NCI-H1092 (cell line): ENCODE results near the gene SOCS6.
"Not testable (repeated sequence)": the region's sequence is repeated elsewhere in the genome, so short reads cannot be mapped to it uniquely, and the experiment has no call there.

Experiments
- DNase-seq: peaks from one replicate; lab custom pipeline; 2025; lab: John Stamatoyannopoulos, UW

Gene SOCS6

GRCh38 chr18:70322385-70322784 lies 33.5 kb downstream of the SOCS6 start:
- DNase-seq, result no peak

DNA sequence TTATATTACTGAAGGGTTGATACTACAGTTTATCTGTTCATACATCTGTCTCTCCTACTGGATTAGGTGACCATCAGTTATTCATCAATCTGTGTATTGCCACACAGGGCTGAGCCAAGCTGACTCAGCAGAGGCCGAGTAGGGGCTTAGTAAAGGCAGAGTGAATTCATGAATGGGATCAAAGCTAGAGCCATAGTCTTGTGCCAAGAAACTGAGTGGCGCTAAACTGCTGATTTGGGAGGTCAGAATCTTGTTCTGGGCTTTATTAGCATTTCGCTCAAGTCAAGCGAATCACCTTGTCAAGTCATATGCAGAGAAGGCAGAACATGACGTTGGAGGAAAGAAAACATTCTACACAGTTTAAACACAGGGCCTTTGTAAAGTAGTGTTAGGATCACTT lies 34.1 kb downstream of the SOCS6 start:
- DNase-seq, result no peak

DNA sequence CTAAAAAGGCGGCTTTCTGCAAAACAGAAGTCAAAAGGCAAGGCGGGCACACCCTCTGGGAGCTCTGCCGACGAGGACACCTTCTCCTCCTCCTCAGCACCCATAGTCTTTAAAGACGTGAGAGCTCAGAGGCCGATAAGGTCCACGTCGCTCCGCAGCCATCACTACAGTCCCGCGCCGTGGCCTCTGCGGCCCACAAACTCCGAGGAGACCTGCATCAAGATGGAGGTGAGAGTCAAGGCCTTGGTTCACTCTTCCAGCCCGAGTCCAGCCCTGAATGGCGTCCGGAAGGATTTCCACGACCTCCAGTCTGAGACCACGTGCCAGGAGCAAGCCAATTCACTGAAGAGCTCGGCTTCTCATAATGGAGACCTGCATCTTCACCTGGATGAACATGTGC lies 36.1 kb downstream of the SOCS6 start:
- no peak for DNase-seq

DNA sequence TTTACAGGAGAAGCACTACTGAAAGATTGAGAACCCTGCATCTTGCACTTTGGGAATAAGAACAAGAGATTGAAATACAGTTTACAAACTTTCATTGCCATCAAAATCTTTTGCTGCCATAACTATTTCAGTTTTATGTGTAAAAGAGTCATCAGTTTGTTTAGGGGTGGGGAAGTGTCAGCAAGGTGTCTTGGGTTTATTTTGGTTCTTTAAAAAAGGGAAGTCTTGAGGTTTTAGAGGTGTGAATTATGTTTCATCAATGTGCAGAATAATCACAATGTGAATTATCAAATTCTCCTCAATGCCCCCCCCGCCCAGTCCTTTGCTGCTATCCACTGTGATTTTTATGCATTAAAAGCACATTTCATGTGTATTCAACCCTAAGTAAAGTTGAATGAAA lies 37.4 kb downstream of the SOCS6 start:
- DNase-seq, result no peak

DNA sequence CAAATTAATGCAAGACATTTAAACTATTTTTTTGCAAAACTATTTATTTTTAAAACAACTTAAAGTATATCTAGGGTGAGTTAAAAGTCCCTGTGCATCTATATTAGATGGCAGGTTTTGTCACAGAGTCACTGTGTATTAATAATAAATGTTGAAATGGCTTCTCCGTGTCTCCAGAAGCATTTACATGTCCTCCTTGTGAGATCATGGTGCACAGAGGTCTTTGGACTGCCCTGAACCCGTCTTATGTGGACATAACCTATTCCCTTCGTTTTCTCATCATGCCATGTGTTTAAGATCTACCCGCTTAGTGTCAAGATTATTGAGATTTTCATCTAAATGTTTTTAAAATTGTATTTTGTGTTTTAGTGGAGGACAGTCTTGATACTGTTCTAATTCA lies 39.3 kb downstream of the SOCS6 start:
- no peak for DNase-seq

DNA sequence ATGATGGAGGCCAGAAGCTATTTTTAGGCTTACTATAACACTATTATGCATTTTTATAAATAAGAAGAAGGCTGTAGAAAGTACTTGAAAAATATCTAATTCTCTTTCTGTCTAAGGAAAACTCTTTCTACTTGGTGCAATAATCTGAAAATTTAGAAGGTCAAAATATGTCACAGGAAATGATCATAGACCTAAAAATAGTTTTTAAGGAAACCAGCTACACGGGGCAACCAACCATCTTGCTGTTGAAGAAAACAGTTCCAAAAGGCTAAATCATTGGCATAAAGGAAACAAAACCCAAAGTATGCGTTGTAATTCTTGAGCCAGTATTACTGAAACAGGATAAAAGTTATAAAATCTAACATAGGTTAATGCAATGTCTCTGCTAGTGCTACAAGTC lies 40.2 kb downstream of the SOCS6 start:
- DNase-seq, result no peak

GRCh38 chr18:70330887-70331286 lies 42.0 kb downstream of the SOCS6 start:
- DNase-seq, result no peak

DNA sequence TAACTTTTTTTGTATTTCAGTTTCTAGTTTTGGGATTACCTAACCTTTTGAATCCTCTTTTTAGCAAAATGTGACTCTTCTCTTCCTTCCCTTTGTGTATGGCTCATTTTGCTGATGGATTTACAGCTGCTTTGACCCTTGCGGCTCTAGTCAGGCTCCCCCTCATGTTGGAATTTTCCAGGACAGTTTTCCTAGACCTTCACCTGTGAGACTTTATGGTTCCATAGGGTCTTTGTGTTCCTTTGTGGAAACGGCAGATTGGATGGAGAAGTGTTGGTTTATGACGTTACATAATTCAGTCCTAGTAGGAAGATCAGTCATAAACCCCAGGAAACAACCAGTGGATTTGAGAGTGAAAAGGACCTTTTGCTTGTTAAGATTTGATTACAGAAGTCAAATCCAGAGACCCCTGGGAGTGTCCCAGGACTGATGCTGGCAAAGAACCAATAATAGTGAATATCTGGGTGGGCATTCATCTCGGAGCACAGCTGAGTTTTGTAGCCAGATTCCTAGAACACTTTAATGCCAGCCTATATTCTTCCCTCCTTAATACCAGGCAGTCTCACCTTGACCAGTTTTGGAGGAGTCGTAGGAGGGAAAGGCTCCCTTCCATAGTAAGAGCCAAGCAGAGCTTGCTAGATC lies 42.7 kb downstream of the SOCS6 start:
- DNase-seq, result no peak

DNA sequence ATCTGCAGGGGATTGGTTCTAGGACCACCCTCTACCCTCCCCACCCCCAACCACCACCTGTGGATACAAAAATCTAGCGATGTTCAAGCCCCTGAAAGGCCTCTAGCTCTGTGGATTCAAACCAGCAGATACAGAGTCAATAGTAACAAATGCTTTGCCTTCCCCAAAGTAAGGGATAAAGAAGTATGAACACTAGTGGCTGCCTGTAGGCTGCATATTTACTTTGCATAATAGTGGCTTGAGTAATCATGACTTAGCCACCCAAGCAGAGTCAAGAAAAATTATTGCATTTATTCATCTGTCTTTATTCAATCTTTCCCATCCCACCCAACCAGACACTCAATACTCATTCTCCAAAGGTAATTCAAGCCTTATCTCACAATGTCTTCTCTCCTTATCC lies 43.8 kb downstream of the SOCS6 start:
- DNase-seq, result no peak

GRCh38 chr18:70333316-70333715 lies 44.5 kb downstream of the SOCS6 start:
- no peak for DNase-seq

DNA sequence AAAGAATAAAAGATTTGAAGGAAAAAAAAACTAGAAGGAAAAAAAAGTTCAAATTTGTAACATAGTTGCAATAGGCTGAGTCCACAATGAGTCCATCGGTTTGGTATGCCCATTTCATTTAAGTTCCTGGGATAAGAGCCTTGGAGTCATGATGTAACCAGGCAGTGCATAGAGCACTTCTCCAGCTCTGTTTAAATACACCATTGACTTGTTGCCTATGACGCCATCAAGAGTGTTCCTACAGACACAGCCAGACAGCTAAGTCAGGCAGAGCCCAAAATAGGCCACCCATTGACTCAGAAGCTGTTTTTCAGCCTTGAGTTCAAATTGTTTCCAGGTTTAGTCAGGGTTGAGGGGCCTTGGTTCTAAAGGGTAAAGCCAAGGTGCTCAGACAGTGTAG lies 44.9 kb downstream of the SOCS6 start:
- no peak for DNase-seq

DNA sequence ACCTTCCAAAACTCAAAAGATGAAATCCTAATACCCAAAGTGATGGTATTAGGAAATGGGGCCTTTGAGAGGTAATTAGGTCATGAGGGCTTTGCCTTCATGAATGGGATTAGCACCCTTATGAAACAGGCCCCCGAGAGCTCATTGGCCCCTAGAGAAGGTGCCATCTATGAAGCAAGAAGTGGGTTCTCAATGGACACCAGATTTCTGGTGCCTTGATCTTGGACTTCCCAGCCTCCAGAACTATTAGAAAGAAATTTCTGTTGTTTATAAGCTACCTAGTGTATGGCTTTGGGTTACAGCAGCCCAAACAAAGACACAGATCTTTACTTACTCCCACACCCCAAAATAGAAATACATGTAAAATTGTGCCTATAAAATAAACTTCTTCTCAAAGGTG lies 45.4 kb downstream of the SOCS6 start:
- no peak for DNase-seq

DNA sequence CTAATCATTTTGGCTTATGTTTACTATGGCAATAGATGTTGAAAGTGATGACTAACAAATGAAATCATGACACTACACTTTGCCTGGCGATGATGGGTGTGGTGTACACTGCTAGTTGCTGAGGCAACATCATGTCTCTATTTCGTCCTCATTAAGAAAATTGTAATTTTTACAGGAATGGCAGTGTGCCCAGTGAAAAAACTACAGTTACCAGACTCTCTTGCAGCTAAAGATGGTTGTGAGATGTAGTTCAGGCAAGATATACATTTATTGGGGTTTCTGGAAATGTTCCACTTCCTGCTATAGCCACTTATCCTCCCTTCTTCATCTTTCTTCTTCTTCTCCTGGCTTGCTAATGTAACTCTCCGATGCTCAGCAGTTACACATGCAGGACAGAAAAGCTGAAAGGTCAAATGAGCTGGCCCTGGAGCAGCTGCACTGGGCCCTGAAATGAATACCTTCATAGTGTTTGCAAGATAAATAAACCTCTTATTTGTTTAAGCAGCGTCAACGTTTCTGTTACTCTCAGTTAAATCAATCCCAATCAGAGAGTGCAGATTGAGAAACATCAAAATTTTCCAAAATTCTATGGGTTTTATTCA lies 46.0 kb downstream of the SOCS6 start:
- no peak for DNase-seq

DNA sequence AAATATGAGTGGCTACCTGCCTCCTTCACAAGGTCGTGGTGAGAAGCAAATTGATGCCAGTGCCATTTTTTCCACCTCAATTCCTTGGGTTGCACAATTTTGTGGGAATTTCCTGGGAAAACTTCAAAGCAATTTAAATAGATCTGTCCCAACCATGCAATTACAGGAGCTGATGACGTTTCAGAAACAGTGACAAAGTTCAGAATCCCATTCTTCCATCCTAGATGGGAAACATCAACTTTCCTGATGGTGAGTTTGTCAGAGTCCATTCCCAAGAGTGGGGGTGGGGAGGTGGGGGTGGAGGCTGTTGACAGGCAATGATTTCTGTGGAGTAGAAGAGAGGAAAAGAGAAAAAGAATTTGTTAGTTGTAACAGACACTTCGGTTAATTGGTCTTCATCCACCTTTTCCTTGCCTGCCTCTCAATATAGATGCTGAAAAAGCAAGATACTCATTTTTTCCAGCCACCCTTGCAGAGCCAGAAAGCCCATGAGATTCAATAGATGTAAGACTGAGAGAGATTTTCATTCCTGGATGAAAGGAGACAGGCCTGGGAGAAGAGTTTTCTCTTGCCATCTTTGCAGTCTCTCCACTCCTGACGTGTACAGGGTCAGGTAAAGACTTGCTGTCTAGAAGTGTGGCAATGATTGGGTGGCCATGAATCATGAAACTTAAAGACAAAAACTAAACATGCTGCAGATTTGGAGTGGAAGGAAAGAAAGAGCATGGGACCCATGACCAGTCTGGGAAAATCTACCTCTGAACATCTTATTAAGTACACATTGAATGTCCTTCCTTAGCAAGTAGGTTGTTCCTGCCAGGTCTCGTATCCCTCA lies 47.3 kb downstream of the SOCS6 start:
- DNase-seq, result no peak

- no peak for DNase-seq
Measured at GRCh38 chr18:70337139-70337972, 48.5 kb downstream of the SOCS6 start.

GRCh38 chr18:70338890-70339289 lies 50.0 kb downstream of the SOCS6 start:
- no peak for DNase-seq

GRCh38 chr18:70339915-70340314 lies 51.1 kb downstream of the SOCS6 start:
- no peak for DNase-seq

DNA sequence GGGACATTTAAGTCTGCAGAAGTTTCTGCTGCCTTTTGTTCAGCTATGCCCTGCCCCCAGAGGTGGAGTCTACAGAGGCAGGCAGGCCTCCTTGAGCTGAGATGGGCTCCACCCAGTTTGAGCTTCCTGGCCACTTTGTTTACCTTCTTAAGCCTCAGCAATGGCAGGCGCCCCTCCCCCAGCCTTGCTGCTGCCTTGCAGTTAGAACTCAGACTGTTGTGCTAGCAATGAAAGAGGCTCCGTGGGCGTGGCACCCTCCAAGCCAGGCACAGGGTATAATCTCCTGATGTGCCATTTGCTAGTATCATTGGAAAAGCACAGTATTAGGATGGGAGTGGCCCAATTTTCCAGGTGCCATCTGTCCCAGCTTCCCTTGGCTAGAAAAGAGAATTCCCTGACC lies 59.6 kb downstream of the SOCS6 start:
- DNase-seq, result not testable (repeated sequence)

DNA sequence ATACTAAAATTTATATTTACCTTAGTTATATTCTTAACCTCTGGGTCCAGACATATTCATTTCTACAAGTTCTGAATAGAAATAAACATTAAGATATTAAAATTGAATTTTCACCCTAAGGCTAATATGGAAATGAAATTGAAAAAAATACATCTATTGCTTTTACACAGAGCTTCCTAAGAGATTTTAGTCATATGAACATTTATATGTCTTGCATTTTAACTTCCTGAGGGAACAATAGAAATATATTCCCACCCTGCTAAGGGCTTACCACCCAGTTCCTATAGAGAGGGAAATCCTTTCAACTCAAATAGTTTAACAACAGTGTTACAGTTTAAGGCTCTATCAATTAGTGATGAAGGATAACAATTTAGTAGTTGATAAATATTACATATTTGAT lies 60.5 kb downstream of the SOCS6 start:
- no peak for DNase-seq

- no peak for DNase-seq
Measured at GRCh38 chr18:70354080-70354479, 65.2 kb downstream of the SOCS6 start.

DNA sequence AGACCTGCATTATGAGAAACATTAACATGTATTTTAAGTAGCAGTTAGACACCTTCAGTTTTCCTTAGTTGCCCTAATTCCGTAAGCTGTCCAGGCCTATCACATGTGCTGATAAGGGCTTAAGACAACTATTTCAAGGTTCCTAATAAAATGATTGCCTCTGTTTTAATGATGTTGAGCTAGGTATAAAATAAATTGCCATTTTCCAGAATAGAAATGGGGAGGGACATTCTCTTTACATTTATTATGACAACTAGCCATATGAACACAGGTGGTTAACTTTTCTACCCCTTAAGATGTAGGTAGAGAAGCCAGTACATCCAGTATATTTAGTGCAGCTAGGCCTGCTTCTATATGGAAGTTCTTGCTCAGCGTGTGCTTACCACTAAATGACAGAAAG lies 65.9 kb downstream of the SOCS6 start:
- no peak for DNase-seq

DNA sequence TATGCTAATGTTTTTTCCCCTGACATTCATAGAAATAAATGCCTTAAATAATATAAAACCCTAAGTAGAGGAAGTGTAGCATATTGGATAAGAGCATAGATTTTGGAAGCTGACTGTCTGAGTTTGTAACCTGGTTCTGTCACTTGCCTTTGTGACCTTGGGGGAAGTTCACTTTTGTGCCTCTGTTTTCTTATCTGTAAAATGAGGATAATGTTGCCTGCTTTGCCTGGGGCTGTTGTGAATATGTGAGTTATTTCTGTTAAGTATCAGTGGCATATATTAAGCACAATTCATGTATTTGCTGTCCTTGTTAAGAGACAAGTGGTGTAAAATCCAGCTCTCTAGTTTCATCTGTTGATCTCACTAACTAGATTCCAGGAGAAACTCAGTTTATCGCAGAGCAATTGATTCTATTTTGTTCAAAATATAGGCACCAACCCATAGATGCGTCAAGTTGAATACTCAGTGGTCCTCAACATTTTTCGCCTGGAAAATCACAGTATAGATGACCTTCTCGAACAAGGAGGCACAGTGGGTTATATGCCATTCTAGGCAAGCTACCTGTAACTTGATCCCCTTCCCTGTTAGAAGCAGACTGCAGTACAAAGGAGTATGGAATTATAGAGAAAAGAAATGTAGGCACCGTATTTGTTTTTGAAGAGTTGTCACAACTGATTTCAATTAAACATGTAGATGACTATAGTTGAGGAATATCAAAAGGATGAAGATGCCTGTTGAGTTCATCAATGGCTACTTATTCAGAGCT lies 67.0 kb downstream of the SOCS6 start:
- DNase-seq, result no peak
